ENCODE results near the gene FBXO42. TPM values are rescaled to one million over a fixed set of nuclear protein-coding genes. Genes with fewer than 3 reads are reported as not detected.

FBXO42 gene
- total RNA-seq, 6 donors from 2014 or later = 20.8 to 41.9 (median 24.0) TPM

DNA sequence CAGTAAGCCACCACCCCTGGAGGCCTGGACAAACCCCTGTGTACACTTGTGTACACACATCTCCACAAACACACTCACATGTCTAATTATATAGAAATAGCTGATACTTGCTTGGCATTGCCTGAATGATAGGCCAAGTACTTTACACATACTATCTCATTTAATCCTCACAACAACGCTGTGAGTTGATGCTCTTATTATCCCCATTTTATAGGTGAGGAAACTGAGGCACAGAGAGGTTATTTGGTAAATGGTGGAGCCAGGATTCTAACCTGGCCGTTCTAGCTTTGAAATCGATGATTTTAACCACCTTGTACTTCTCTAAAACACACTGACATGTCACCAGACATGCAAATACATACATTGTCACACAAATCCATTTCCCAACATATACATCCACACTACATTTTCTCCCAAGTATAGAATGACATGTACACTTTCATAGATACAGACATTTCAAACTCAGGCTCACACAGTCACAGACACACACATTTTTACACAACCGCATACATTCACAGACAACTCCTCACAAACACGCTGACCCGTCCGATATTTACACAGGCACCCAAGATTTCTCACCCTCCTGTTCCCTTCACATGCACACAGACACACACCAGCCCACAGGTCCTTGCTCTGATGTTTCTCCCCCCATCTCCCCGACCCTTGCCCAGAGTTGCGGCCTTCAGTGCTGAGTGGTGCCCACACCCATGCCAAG lies 143.0 kb downstream of the FBXO42 start:
- Histone ChIP-seq H3K4me3 (no peak overlapping the region), H3K27ac (no peak overlapping the region), H3K4me1 (peaks cover 8 to 37% (median 18%) of the 10 kb centered on the region in 4 donors), H3K27me3 (no peaks in the 10 kb centered on the region), H3K9me3 (no peaks in the 10 kb centered on the region), H3K36me3 (no peaks in the 10 kb centered on the region)
- DNase-seq = no peak
- TF ChIP-seq POLR2AphosphoS5 (IDR thresholded peaks at IDR 0.05) (no peak), EP300 (IDR thresholded peaks at IDR 0.05) (no peak)
- TF ChIP-seq, protein P1, sequence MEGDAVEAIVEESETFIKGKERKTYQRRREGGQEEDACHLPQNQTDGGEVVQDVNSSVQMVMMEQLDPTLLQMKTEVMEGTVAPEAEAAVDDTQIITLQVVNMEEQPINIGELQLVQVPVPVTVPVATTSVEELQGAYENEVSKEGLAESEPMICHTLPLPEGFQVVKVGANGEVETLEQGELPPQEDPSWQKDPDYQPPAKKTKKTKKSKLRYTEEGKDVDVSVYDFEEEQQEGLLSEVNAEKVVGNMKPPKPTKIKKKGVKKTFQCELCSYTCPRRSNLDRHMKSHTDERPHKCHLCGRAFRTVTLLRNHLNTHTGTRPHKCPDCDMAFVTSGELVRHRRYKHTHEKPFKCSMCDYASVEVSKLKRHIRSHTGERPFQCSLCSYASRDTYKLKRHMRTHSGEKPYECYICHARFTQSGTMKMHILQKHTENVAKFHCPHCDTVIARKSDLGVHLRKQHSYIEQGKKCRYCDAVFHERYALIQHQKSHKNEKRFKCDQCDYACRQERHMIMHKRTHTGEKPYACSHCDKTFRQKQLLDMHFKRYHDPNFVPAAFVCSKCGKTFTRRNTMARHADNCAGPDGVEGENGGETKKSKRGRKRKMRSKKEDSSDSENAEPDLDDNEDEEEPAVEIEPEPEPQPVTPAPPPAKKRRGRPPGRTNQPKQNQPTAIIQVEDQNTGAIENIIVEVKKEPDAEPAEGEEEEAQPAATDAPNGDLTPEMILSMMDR (IDR thresholded peaks at IDR 0.05) = no peak
- ATAC-seq (ENCODE audit: low FRiP score in 2 of 2) = no peak
- 77 to 83% methylated on average over 8 to 9 of the region's 9 CpGs for WGBS, 2 donors

DNA sequence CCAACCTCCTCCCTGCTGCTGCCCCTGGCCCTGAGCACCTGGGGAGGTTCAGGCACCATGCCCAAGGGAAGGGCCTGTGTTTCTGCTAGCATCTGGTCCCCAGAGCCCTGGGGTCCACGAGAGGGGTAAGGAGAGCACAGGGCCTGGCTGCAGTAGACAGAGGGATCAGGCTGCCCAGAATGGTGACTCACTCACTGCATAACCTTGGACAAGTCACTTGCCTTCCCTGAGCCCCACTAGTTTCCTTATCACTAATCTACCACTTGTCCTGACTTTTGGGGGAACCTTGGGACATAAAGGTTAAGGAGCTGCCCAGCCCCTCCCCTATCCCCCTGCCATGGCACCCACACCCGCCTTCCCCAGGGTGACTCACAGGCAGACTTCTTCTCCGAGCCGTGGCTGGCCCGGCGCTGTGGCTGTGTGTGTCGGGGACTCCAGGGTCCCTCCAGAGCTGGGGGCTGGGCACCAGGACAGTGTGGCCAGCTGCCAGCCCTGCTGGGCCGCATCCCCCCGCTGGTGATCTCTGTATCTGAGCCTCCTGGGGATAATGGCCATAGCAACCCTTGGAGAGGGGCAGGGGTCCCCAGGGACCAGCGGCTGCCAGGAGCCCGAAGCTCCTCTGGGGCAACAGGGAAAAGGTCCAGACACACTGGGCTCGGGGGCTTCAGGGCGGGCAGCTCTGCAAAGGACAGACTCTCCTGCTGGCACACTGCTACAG lies 143.9 kb downstream of the FBXO42 start:
- ATAC-seq (ENCODE audit: low FRiP score in 2 of 2) = no peak
- WGBS, 2 donors = 79 to 87% methylated on average over 6 to 8 of the region's 13 CpGs
- peak overlapping the region in 1 of 4 donors; percentile 91 for H3K27ac ChIP-seq
- no peaks in the 10 kb centered on the region for H3K36me3 ChIP-seq
- no peaks in the 10 kb centered on the region for H3K27me3 ChIP-seq
- peak in 1 of 2 donors; percentile 83 for DNase-seq
- H3K4me3 ChIP-seq = no peak overlapping the region
- H3K4me1 ChIP-seq = peaks cover 8 to 33% (median 18%) of the 10 kb centered on the region in 4 donors
- H3K9me3 ChIP-seq = no peaks in the 10 kb centered on the region
- TF ChIP-seq, protein P1 (IDR thresholded peaks at IDR 0.05) = no peak
- TF ChIP-seq POLR2A (IDR thresholded peaks at IDR 0.05) (no peak), EP300 (IDR thresholded peaks at IDR 0.05) (no peak), POLR2AphosphoS5 (IDR thresholded peaks at IDR 0.05) (no peak)

DNA sequence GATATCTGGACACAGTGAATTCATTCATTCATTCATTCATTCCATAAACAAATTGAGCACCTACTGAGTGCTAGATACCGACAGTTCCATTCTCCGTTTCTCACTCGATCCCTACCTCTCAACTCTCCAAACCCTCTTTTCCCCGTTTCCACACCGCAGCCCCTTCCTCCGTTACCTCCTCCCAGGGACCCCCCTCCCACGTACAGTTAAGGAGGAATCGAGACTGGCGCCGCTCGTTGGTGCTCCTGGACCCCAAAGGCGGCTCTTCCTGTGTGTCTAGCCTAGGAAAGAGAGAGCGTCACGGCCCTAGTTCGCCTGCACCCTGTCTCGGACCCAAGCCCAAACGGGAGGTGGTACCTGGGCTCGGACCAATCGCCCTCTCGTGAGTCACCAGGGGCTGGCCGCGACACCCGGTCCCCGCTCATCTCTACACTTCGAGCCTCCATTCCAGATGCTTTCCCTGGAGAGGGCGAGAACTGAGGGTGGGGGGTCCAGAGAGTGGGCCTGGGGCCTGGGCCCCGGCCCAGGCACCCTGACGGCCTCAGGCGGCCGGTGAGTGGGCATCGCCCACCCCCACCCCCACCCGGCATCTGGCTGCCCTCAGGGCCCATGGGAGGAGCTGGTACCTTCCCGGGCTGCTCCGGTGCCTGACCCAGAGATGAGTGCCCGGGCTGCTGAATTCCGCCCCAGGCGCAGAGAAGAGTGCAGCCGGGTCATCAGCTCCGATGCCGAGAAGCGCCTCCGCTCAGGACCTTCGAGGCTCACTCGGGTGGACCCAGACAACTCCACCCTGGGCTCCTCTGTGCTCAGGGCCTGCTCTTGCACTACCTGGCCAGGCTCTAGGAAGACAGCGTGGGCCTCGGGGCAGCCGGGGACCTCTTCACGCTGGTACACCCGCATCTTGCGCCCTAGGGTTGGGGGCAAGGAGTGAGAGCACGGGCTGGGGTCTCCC lies 144.7 kb downstream of the FBXO42 start:
- TF ChIP-seq POLR2AphosphoS5 (IDR thresholded peaks at IDR 0.05) = no peak
- TF ChIP-seq, protein P1 (IDR thresholded peaks at IDR 0.05) = no peak
- TF ChIP-seq POLR2A (IDR thresholded peaks at IDR 0.05) = no peak
- TF ChIP-seq EP300 (IDR thresholded peaks at IDR 0.05) = no peak
- Histone ChIP-seq H3K27me3 (no peaks in the 10 kb centered on the region), H3K27ac (peak overlapping the region; percentile 89 to 92 (median 91)), H3K9me3 (no peaks in the 10 kb centered on the region), H3K4me3 (peak overlapping the region; percentile 2 to 72 (median 60)), H3K36me3 (no peaks in the 10 kb centered on the region), H3K4me1 (peaks cover 8 to 33% (median 18%) of the 10 kb centered on the region in 4 donors)
- DNase-seq = peak in 1 of 2 donors; percentile 79
- WGBS, 2 donors = 39 to 62% methylated on average over 24 to 51 of the region's 51 CpGs
- no peak for ATAC-seq (ENCODE audit: low FRiP score in 2 of 2)

DNA sequence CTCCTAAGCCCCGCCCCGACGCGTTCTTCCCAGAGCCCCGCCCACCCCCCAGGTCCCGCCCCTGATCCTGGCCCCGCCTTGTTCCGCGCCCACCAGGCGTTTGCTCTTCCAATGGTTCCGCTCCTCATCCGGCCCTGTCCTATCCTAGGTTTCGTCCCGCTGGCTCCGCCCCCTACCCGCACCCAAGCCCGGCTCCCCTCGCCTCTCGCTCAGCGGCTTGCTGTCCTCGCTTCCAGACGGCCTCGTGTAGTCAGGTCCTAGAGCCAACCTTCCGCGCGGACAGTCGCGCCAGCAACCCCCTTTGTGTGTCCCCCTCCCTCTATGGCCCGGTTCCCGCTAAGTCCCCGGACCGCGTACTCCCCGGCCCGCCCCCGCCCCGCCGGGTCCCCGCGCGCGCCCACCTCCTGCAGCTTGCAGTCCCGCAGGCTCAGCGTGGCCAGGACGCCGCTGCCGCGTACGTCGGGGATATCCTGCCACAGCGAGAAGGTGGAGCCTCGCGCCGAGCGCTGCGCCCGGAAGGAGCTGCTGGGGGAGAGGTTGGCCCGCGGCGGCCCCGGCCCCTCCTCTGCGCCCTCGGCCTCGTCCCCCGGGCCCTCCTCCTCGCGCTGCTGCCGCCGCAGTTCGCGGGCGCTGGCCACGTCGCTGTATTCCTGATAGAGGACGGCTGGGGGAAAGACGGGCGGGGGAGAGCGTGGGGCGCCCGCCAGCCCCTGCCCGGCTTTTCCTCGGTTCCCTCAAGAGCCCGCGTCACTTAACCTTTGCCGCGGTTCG lies 145.5 kb downstream of the FBXO42 start:
- Histone ChIP-seq H3K27me3 (no peaks in the 10 kb centered on the region), H3K9me3 (no peaks in the 10 kb centered on the region), H3K36me3 (no peaks in the 10 kb centered on the region), H3K27ac (peak overlapping the region; percentile 89 to 92 (median 91)), H3K4me1 (peaks cover 8 to 28% (median 18%) of the 10 kb centered on the region in 4 donors), H3K4me3 (peak overlapping the region; percentile 2 to 72 (median 60))
- TF ChIP-seq POLR2AphosphoS5 (IDR thresholded peaks at IDR 0.05) (peak; percentile 41 to 83), EP300 (IDR thresholded peaks at IDR 0.05) (no peak), POLR2A (IDR thresholded peaks at IDR 0.05) (peak in 1 of 4 donors; percentile 77)
- TF ChIP-seq, protein P1 (IDR thresholded peaks at IDR 0.05) = peak in 1 of 6 experiments; percentile 13
- ATAC-seq (ENCODE audit: low FRiP score in 2 of 2) (peak; percentile 96 to 97), DNase-seq (peak; percentile 98)
- 0 to 1% methylated on average over 25 to 63 of the region's 87 CpGs for WGBS, 2 donors

Data from upper lobe of left lung (tissue), 6 donors.